Astrocyte of the hippocampus (primary cell): Measurements from ENCODE around the gene SPIC.

ENCODE experiments used
- DNase-seq: peaks from one replicate; pipeline ENCODE4 v3.0.0; 2011; ENCODE audit warnings: low read depth, low spot score

SPIC gene

DNA sequence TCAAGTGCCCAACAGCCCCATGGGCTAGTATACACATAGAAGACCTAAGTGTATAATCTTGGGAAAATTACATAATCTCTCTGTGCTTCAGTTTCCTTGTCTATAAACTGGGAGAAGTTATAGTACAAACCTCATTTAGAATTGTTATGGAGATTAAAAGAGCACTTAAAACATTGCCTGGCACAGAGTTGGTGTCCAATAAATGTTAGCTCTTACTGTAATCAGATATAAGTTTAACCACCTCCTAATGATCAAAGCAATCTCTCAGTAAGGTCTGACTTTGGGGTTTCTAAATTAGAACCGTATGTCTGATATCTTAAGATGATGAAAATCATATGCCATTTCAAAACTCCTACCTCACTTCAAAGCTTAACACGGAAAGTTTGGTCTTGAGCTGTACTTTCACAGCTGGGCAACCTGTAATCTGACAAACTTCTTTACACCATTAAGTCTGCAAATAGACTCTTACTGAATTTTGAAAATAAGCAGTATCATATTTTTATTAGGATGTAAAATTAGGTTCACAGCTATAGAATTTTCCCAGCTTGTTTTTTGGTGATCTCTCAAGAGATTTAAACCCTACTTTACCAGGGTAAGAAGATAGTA lies 61.0 kb downstream of the SPIC start:
- DNase-seq: no peak
